ENCODE measurements around the gene GNLY. TPM values are rescaled to one million over a fixed set of nuclear protein-coding genes. Genes with fewer than 3 reads are reported as not detected.

GNLY gene
- total and polyA plus RNA-seq, 2 donors from 2014 or later, result 5.5 to 8.1 TPM

- no peak for TF ChIP-seq CTCF (IDR thresholded peaks at IDR 0.05; ENCODE audit: borderline replicate concordance, extremely low read depth, insufficient read depth)
- FAIRE-seq, result no peak
- H3K36me3 ChIP-seq (ENCODE audit: control insufficient read depth in 2 of 3, insufficient read depth in 3 of 3, low read length in 3 of 3), result no peaks in the 10 kb centered on the region
- H3K4me1 ChIP-seq (ENCODE audit: control insufficient read depth in 2 of 3, insufficient read depth in 2 of 3, low read depth in 1 of 3, low read length in 3 of 3), result peaks cover 11 to 54% (median 42%) of the 10 kb centered on the region in 3 donors
- intact Hi-C loops (cut with DNase I), result no loop called here
- no peak overlapping the region for H3K4me3 ChIP-seq (ENCODE audit: low read length in 3 of 3)
- no peaks in the 10 kb centered on the region for H3K9me3 ChIP-seq (ENCODE audit: control insufficient read depth in 2 of 3, insufficient read depth in 1 of 3, low read length in 3 of 3)
- no peak for DNase-seq
- no peaks in the 10 kb centered on the region for H3K27me3 ChIP-seq (ENCODE audit: control insufficient read depth, insufficient read depth, low read length)
- H3K9ac ChIP-seq (ENCODE audit: low read length in 3 of 3), result peak overlapping the region in 1 of 3 donors; percentile 68
- H3K27ac ChIP-seq (ENCODE audit: low read depth in 2 of 2, low read length in 2 of 2), result peak overlapping the region; percentile 75 to 81
Observed at GRCh38 chr2:85741211-85741832, 47.2 kb downstream of the GNLY start.

GRCh38 chr2:85741833-85742455 lies 47.8 kb downstream of the GNLY start:
- Histone ChIP-seq H3K9ac (ENCODE audit: low read length in 3 of 3) (peak overlapping the region in 1 of 3 donors; percentile 68), H3K27me3 (ENCODE audit: control insufficient read depth, insufficient read depth, low read length) (no peaks in the 10 kb centered on the region), H3K27ac (ENCODE audit: low read depth in 2 of 2, low read length in 2 of 2) (peak overlapping the region; percentile 75 to 81), H3K4me3 (ENCODE audit: low read length in 3 of 3) (peak overlapping the region in 1 of 3 donors; percentile 7), H3K36me3 (ENCODE audit: control insufficient read depth in 2 of 3, insufficient read depth in 3 of 3, low read length in 3 of 3) (no peaks in the 10 kb centered on the region), H3K9me3 (ENCODE audit: control insufficient read depth in 2 of 3, insufficient read depth in 1 of 3, low read length in 3 of 3) (no peaks in the 10 kb centered on the region), H3K4me1 (ENCODE audit: control insufficient read depth in 2 of 3, insufficient read depth in 2 of 3, low read depth in 1 of 3, low read length in 3 of 3) (peaks cover 11 to 54% (median 44%) of the 10 kb centered on the region in 3 donors)
- peak; percentile 7 for TF ChIP-seq CTCF (IDR thresholded peaks at IDR 0.05; ENCODE audit: borderline replicate concordance, extremely low read depth, insufficient read depth)
- intact Hi-C loops (cut with DNase I), result no loop called here
- FAIRE-seq, result no peak
- peak in 3 of 5 donors; percentile 61 to 94 (median 76) for DNase-seq

DNA sequence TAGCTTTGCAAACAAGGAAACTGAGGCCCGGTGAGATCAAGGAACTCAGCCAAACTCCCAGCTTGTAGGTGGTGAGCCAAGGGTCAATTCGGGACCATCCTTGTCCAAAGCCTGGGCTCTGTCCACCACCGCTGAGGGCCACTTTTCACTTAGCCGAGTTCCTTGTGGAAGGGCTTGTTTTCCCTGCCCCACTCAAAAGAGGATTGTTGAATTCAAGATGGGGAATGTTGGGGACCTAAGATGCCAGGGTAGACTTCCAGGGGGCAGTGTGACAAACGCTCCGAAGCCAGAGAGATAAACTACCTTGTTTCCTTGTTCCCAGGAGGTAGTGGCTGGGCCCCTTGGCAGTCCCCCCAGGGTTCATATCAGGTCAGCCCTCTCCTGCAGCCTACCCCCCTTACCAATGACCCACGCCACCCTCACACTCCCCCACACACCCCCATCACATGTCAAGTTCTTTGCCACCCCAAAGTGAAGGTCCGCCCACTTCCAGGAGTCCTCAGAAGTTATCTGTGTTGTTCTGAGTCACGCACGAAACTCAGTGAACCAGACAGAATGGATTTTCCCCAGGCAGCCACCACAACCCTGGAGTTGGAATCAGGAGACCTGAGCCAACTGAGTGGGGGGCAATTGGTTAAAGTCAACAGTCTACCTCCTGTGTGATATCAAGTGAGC lies 49.3 kb downstream of the GNLY start:
- H3K36me3 ChIP-seq (ENCODE audit: control insufficient read depth in 2 of 3, insufficient read depth in 3 of 3, low read length in 3 of 3), result no peaks in the 10 kb centered on the region
- intact Hi-C loops (cut with DNase I), result no loop called here
- no peak for FAIRE-seq
- peak overlapping the region in 1 of 3 donors; percentile 53 for H3K9ac ChIP-seq (ENCODE audit: low read length in 3 of 3)
- TF ChIP-seq CTCF (IDR thresholded peaks at IDR 0.05; ENCODE audit: borderline replicate concordance, extremely low read depth, insufficient read depth), result no peak
- H3K4me1 ChIP-seq (ENCODE audit: control insufficient read depth in 2 of 3, insufficient read depth in 2 of 3, low read depth in 1 of 3, low read length in 3 of 3), result peaks cover 11 to 47% (median 42%) of the 10 kb centered on the region in 3 donors
- H3K27me3 ChIP-seq (ENCODE audit: control insufficient read depth, insufficient read depth, low read length), result no peaks in the 10 kb centered on the region
- peak overlapping the region; percentile 73 to 75 for H3K27ac ChIP-seq (ENCODE audit: low read depth in 2 of 2, low read length in 2 of 2)
- H3K9me3 ChIP-seq (ENCODE audit: control insufficient read depth in 2 of 3, insufficient read depth in 1 of 3, low read length in 3 of 3), result no peaks in the 10 kb centered on the region
- DNase-seq, result peak in 3 of 5 donors; percentile 60 to 70 (median 69)
- H3K4me3 ChIP-seq (ENCODE audit: low read length in 3 of 3), result no peak overlapping the region

All from kidney (tissue), 14 donors.